Measurements from ENCODE around the gene CLK3. TPM values are rescaled to one million over a fixed set of nuclear protein-coding genes. Genes with fewer than 3 reads are reported as not detected.
"Not testable (repeated sequence)": the region's sequence is repeated elsewhere in the genome, so short reads cannot be mapped to it uniquely, and the experiment has no call there.

CLK3 gene
- total RNA-seq, 1 donor from 2014 or later, result 65.8 TPM

GRCh38 chr15:74593122-74593521 lies 22.5 kb upstream of the CLK3 start:
- H3K9me3 ChIP-seq (ENCODE audit: insufficient read depth, low read depth, low read length), result no peaks in the 10 kb centered on the region
- no peaks in the 10 kb centered on the region for H3K79me2 ChIP-seq (ENCODE audit: insufficient read depth, low read length)
- TF ChIP-seq CTCF (IDR thresholded peaks at IDR 0.05; ENCODE audit: insufficient read depth, low read depth, low read length) (no peak), EZH2 (IDR thresholded peaks at IDR 0.05; ENCODE audit: insufficient read depth, low read length) (no peak)
- H3K9ac ChIP-seq (ENCODE audit: low read length), result no peak overlapping the region
- Mint-ChIP-seq H3K36me3 (ENCODE audit: low read depth, unreplicated experiment) (peaks cover 25% of the 10 kb centered on the region), H3K27ac (ENCODE audit: unreplicated experiment) (no peak overlapping the region), H3K9me3 (ENCODE audit: unreplicated experiment) (no peaks in the 10 kb centered on the region), H3K4me3 (ENCODE audit: unreplicated experiment) (no peak overlapping the region), H3K27me3 (ENCODE audit: low read depth, unreplicated experiment) (peaks cover 2% of the 10 kb centered on the region), H3K4me1 (ENCODE audit: low read depth, unreplicated experiment) (peaks cover 7% of the 10 kb centered on the region)
- H3K4me1 ChIP-seq (ENCODE audit: insufficient read depth, low read length), result peaks cover 10% of the 10 kb centered on the region
- H3K36me3 ChIP-seq (ENCODE audit: insufficient read depth, low read length), result peaks cover 7% of the 10 kb centered on the region
- no peaks in the 10 kb centered on the region for H3K27me3 ChIP-seq (ENCODE audit: insufficient read depth, low read length)
- FAIRE-seq (no peak), DNase-seq (ENCODE audit: low read depth) (no peak)
- H3K4me2 ChIP-seq (ENCODE audit: low read length), result no peak overlapping the region
- no peak overlapping the region for H3K4me3 ChIP-seq (ENCODE audit: insufficient read depth, low read depth, low read length)
- H3K27ac ChIP-seq (ENCODE audit: low read depth, low read length), result no peak overlapping the region
- H2AFZ ChIP-seq (ENCODE audit: low read depth, low read length), result no peak overlapping the region
- no peaks in the 10 kb centered on the region for H4K20me1 ChIP-seq (ENCODE audit: insufficient read depth, low read length)

GRCh38 chr15:74594455-74594854 lies 21.2 kb upstream of the CLK3 start:
- FAIRE-seq (no peak), DNase-seq (ENCODE audit: low read depth) (no peak)
- Histone ChIP-seq H3K9ac (ENCODE audit: low read length) (no peak overlapping the region), H3K27ac (ENCODE audit: low read depth, low read length) (no peak overlapping the region), H3K4me2 (ENCODE audit: low read length) (no peak overlapping the region), H3K4me1 (ENCODE audit: insufficient read depth, low read length) (peaks cover 12% of the 10 kb centered on the region), H3K4me3 (ENCODE audit: insufficient read depth, low read depth, low read length) (no peak overlapping the region), H3K79me2 (ENCODE audit: insufficient read depth, low read length) (peaks cover 7% of the 10 kb centered on the region), H2AFZ (ENCODE audit: low read depth, low read length) (no peak overlapping the region), H4K20me1 (ENCODE audit: insufficient read depth, low read length) (no peaks in the 10 kb centered on the region), H3K27me3 (ENCODE audit: insufficient read depth, low read length) (no peaks in the 10 kb centered on the region), H3K9me3 (ENCODE audit: insufficient read depth, low read depth, low read length) (no peaks in the 10 kb centered on the region), H3K36me3 (ENCODE audit: insufficient read depth, low read length) (peaks cover 7% of the 10 kb centered on the region)
- no peak overlapping the region for H3K27ac Mint-ChIP-seq (ENCODE audit: unreplicated experiment)
- no peak overlapping the region for H3K4me3 Mint-ChIP-seq (ENCODE audit: unreplicated experiment)
- H3K4me1 Mint-ChIP-seq (ENCODE audit: low read depth, unreplicated experiment), result peaks cover 3% of the 10 kb centered on the region
- peaks cover 29% of the 10 kb centered on the region for H3K36me3 Mint-ChIP-seq (ENCODE audit: low read depth, unreplicated experiment)
- no peaks in the 10 kb centered on the region for H3K9me3 Mint-ChIP-seq (ENCODE audit: unreplicated experiment)
- H3K27me3 Mint-ChIP-seq (ENCODE audit: low read depth, unreplicated experiment), result peaks cover 2% of the 10 kb centered on the region
- TF ChIP-seq CTCF (IDR thresholded peaks at IDR 0.05; ENCODE audit: insufficient read depth, low read depth, low read length) (no peak), EZH2 (IDR thresholded peaks at IDR 0.05; ENCODE audit: insufficient read depth, low read length) (no peak)

- TF ChIP-seq EZH2 (IDR thresholded peaks at IDR 0.05; ENCODE audit: insufficient read depth, low read length), result no peak
- no peak for TF ChIP-seq CTCF (IDR thresholded peaks at IDR 0.05; ENCODE audit: insufficient read depth, low read depth, low read length)
- no peak for FAIRE-seq
- Histone ChIP-seq H3K9ac (ENCODE audit: low read length) (no peak overlapping the region), H3K4me3 (ENCODE audit: insufficient read depth, low read depth, low read length) (no peak overlapping the region), H3K4me2 (ENCODE audit: low read length) (no peak overlapping the region), H2AFZ (ENCODE audit: low read depth, low read length) (no peak overlapping the region), H3K27ac (ENCODE audit: low read depth, low read length) (no peak overlapping the region), H3K36me3 (ENCODE audit: insufficient read depth, low read length) (peaks cover 7% of the 10 kb centered on the region), H4K20me1 (ENCODE audit: insufficient read depth, low read length) (no peaks in the 10 kb centered on the region), H3K27me3 (ENCODE audit: insufficient read depth, low read length) (no peaks in the 10 kb centered on the region), H3K4me1 (ENCODE audit: insufficient read depth, low read length) (peaks cover 12% of the 10 kb centered on the region), H3K79me2 (ENCODE audit: insufficient read depth, low read length) (peaks cover 8% of the 10 kb centered on the region), H3K9me3 (ENCODE audit: insufficient read depth, low read depth, low read length) (no peaks in the 10 kb centered on the region)
- Mint-ChIP-seq H3K27me3 (ENCODE audit: low read depth, unreplicated experiment) (peaks cover 2% of the 10 kb centered on the region), H3K9me3 (ENCODE audit: unreplicated experiment) (no peaks in the 10 kb centered on the region), H3K4me1 (ENCODE audit: low read depth, unreplicated experiment) (peaks cover 1% of the 10 kb centered on the region), H3K36me3 (ENCODE audit: low read depth, unreplicated experiment) (peaks cover 22% of the 10 kb centered on the region), H3K4me3 (ENCODE audit: unreplicated experiment) (no peak overlapping the region), H3K27ac (ENCODE audit: unreplicated experiment) (no peak overlapping the region)
- DNase-seq (ENCODE audit: low read depth), result no peak
Observed at GRCh38 chr15:74595271-74595670, 20.4 kb upstream of the CLK3 start.

- not testable (repeated sequence) for H3K79me2 ChIP-seq (ENCODE audit: insufficient read depth, low read length); H3K4me3 Mint-ChIP-seq (ENCODE audit: unreplicated experiment); H3K36me3 ChIP-seq (ENCODE audit: insufficient read depth, low read length); H3K9ac ChIP-seq (ENCODE audit: low read length); H3K27me3 ChIP-seq (ENCODE audit: insufficient read depth, low read length); FAIRE-seq; H3K4me3 ChIP-seq (ENCODE audit: insufficient read depth, low read depth, low read length); H3K27ac Mint-ChIP-seq (ENCODE audit: unreplicated experiment); H3K27me3 Mint-ChIP-seq (ENCODE audit: low read depth, unreplicated experiment); H3K9me3 Mint-ChIP-seq (ENCODE audit: unreplicated experiment); H4K20me1 ChIP-seq (ENCODE audit: insufficient read depth, low read length); H2AFZ ChIP-seq (ENCODE audit: low read depth, low read length); H3K4me2 ChIP-seq (ENCODE audit: low read length); H3K27ac ChIP-seq (ENCODE audit: low read depth, low read length); H3K9me3 ChIP-seq (ENCODE audit: insufficient read depth, low read depth, low read length); H3K4me1 Mint-ChIP-seq (ENCODE audit: low read depth, unreplicated experiment); DNase-seq (ENCODE audit: low read depth)
- peaks cover 12% of the 10 kb centered on the region for H3K4me1 ChIP-seq (ENCODE audit: insufficient read depth, low read length)
- H3K36me3 Mint-ChIP-seq (ENCODE audit: low read depth, unreplicated experiment), result peaks cover 21% of the 10 kb centered on the region
Observed at GRCh38 chr15:74596736-74597135, 18.9 kb upstream of the CLK3 start.
